Pancreas (tissue), 10 donors: ENCODE results near the gene LMOD1. TPM values are rescaled to one million over a fixed set of nuclear protein-coding genes. Genes with fewer than 3 reads are reported as not detected.

ENCODE experiments used
- ATAC-seq, 4 donors: fragments of 200-7000 bp; cut with Tn5 transposase; one replicate each; pipeline versions ENCODE4 v1.8.0 to v1.9.1; 2020; ENCODE audit warnings: mild to moderate bottlenecking in 4 of 4, moderate library complexity in 4 of 4
- DNase-seq, 6 donors: peaks; one replicate each; pipeline ENCODE4 v3.0.0-alpha.2; 2020
- FAIRE-seq: peaks from 2 replicates; lab custom pipeline; 2012; peaks lifted over from hg19 to GRCh38; lab: Jason Lieb, UNC
- H3K27ac ChIP-seq, 4 donors: fragments of 200-600 bp; sonication (generic); 1 replicate in 3 of 4; 2 replicates in 1 of 4; pipeline versions ENCODE4 v1.5.0 to v1.8.0; 2020
- H3K27me3 ChIP-seq, 4 donors: fragments of 200-600 bp; one replicate each; pipeline ENCODE4 v1.8.0; 2021
- H3K36me3 ChIP-seq, 3 donors: fragments of 200-600 bp; sonication (generic) in 1 of 3; one replicate each; pipeline versions ENCODE4 v1.5.0 to v1.8.0; 2020 to 2021
- H3K4me1 ChIP-seq, 3 donors: fragments of 200-600 bp; one replicate each; pipeline ENCODE4 v1.8.0; 2021
- H3K4me3 ChIP-seq, 4 donors: fragments of 200-600 bp; sonication (generic) in 2 of 4; one replicate each; pipeline versions ENCODE4 v1.5.0 to v1.8.0; 2020 to 2021
- H3K9me3 ChIP-seq, 4 donors: fragments of 200-600 bp; one replicate each; pipeline ENCODE4 v1.8.0; 2021
- CTCF ChIP-seq, 4 donors: fragments of 200-600 bp; sonication (generic) in 3 of 4; IDR thresholded peaks; one replicate each; pipeline versions ENCODE4 v1.5.0 to v1.8.0; 2021; ENCODE audit warnings: antibody characterized with exemption in 4 of 4
- WGBS, 2 donors: extraction: QIAGEN DNeasy Blood & Tissue Kit; methylation state at CpG; one replicate each; pipeline ENCODE4 v1.1.7; 2013; 5-methylcytosine and 5-hydroxymethylcytosine counted together
- intact Hi-C, 3 donors: fragments of 100-400 bp; cut with DNase I; formaldehyde crosslinking; loops; one replicate each; pipeline versions ENCODE4 v1.11.1 to v1.14.2; 2022
- polyA plus RNA-seq, 2 donors: library from polyadenylated mRNA; stranded (reverse); fragments of 200-250 nt; gene quantifications; one replicate each; pipeline ENCODE4 v1.2.3, GENCODE V29; 2013
- total RNA-seq, 6 donors: library from RNA; stranded (reverse); fragmentation: NEBNext Ultra II Directional in 4 of 6; extraction: Animal tissue kit (Norgen Biotek cat#: 25700) in 4 of 6; gene quantifications; one replicate each; pipeline versions ENCODE4 v1.2.1 to v1.2.4, GENCODE V29; 2021 to 2023
- donor health status: healthy with polysubstance abuse.
- donor health status: DM: no; HTN: no; CAD: no; lungs with moderate emphysema.
- donor health status: DM: no; HTN: no; CAD: no.
- donor health status: control.
- donor health status: control.
- donor health status: Bipolar disorder and iron deficiency.
- donor health status: DM: yes; HTN: yes; CAD: no.
- donor health status: DM: no; HTN: no; CAD: no.
- donor health status: DM: no; HTN: no; CAD: no.
- donor health status: DM: yes; HTN: yes; CAD: no.

Gene LMOD1
- total and polyA plus RNA-seq, 8 donors = 0.67 to 13.6 (median 2.1) TPM

- FAIRE-seq (no peak), DNase-seq (no peak), ATAC-seq (no peak)
- Histone ChIP-seq H3K27ac (no peak overlapping the region), H3K9me3 (no peaks in the 10 kb centered on the region), H3K4me3 (no peak overlapping the region), H3K4me1 (no peaks in the 10 kb centered on the region), H3K36me3 (peaks cover 0 to 52% (median 29%) of the 10 kb centered on the region in 3 donors), H3K27me3 (no peaks in the 10 kb centered on the region)
- TF ChIP-seq CTCF (IDR thresholded peaks at IDR 0.05) = no peak
- intact Hi-C loops = no loop called here
- 86 to 92% methylated on average over 1 of the region's 1 CpG for WGBS, 2 donors
Observed at GRCh38 chr1:201851949-201852348, 94.4 kb downstream of the LMOD1 start.

- peaks cover 0 to 39% (median 16%) of the 10 kb centered on the region in 3 donors for H3K36me3 ChIP-seq
- ATAC-seq = peak in 1 of 4 donors; percentile 48
Observed at GRCh38 chr1:201850053-201850397, 96.3 kb downstream of the LMOD1 start.

GRCh38 chr1:201849372-201850052, 96.8 kb downstream of the LMOD1 start:
- Histone ChIP-seq H3K27ac (no peak overlapping the region), H3K4me3 (no peak overlapping the region), H3K4me1 (no peaks in the 10 kb centered on the region), H3K36me3 (peaks cover 0 to 36% (median 16%) of the 10 kb centered on the region in 3 donors), H3K27me3 (no peaks in the 10 kb centered on the region), H3K9me3 (no peaks in the 10 kb centered on the region)
- 81 to 86% methylated on average over 2 of the region's 2 CpGs for WGBS, 2 donors
- FAIRE-seq (no peak), DNase-seq (no peak), ATAC-seq (no peak)
- intact Hi-C loops = no loop called here
- no peak for TF ChIP-seq CTCF (IDR thresholded peaks at IDR 0.05)

More at GRCh38 chr1:201850053-201850397, 96.3 kb downstream of the LMOD1 start:
- Histone ChIP-seq H3K27ac (no peak overlapping the region), H3K27me3 (no peaks in the 10 kb centered on the region), H3K4me3 (no peak overlapping the region), H3K4me1 (no peaks in the 10 kb centered on the region), H3K9me3 (no peaks in the 10 kb centered on the region)
- FAIRE-seq = no peak
- intact Hi-C loops = no loop called here
- 19 to 32% methylated on average over 1 of the region's 1 CpG for WGBS, 2 donors
- no peak for TF ChIP-seq CTCF (IDR thresholded peaks at IDR 0.05)
- no peak for DNase-seq

- WGBS, 2 donors = 92 to 95% methylated on average over 6 of the region's 6 CpGs
- H3K36me3 ChIP-seq = peaks cover 0 to 25% (median 11%) of the 10 kb centered on the region in 3 donors
- FAIRE-seq (no peak), ATAC-seq (no peak), DNase-seq (no peak)
- no peak overlapping the region for H3K27ac ChIP-seq
- H3K27me3 ChIP-seq = no peaks in the 10 kb centered on the region
- H3K9me3 ChIP-seq = no peaks in the 10 kb centered on the region
- H3K4me1 ChIP-seq = no peaks in the 10 kb centered on the region
- no peak overlapping the region for H3K4me3 ChIP-seq
- intact Hi-C loops = no loop called here
- no peak for TF ChIP-seq CTCF (IDR thresholded peaks at IDR 0.05)
Observed at GRCh38 chr1:201848230-201848629, 98.1 kb downstream of the LMOD1 start.

GRCh38 chr1:201847150-201847549, 99.2 kb downstream of the LMOD1 start:
- WGBS, 2 donors = 69 to 74% methylated on average over 1 of the region's 1 CpG
- no peak overlapping the region for H3K27ac ChIP-seq

More at GRCh38 chr1:201847150-201847549, 99.2 kb downstream of the LMOD1 start:
- Histone ChIP-seq H3K36me3 (peaks cover 0 to 15% (median 3%) of the 10 kb centered on the region in 3 donors), H3K27me3 (no peaks in the 10 kb centered on the region), H3K4me3 (no peak overlapping the region), H3K9me3 (no peaks in the 10 kb centered on the region), H3K4me1 (no peaks in the 10 kb centered on the region)
- ATAC-seq = no peak
- DNase-seq = no peak
- intact Hi-C loops = no loop called here
- no peak for TF ChIP-seq CTCF (IDR thresholded peaks at IDR 0.05)
- FAIRE-seq = no peak
